Chondrocyte (in vitro differentiated cells): ENCODE results near the gene RNU6-8. TPM values are rescaled to one million over a fixed set of nuclear protein-coding genes. Genes with fewer than 3 reads are reported as not detected.

Experiments
- DNase-seq: peaks from one replicate; pipeline ENCODE4 v3.0.0; 2021; ENCODE audit warnings: mixed read lengths, low spot score
- H3K27ac Mint-ChIP-seq: one replicate; pipeline ENCODE4 v1.8.0; 2021; ENCODE audit warnings: mild to moderate bottlenecking, moderate library complexity, mixed read lengths; ENCODE audit not compliant: unreplicated experiment
- H3K27me3 Mint-ChIP-seq: 2 replicates; pipeline ENCODE4 v1.8.0; 2021; ENCODE audit warnings: low read depth, mixed read lengths
- H3K36me3 Mint-ChIP-seq: 2 replicates; pipeline ENCODE4 v1.8.0; 2021; ENCODE audit warnings: low read depth, mixed read lengths
- H3K4me1 Mint-ChIP-seq: 2 replicates; pipeline ENCODE4 v1.8.0; 2021; ENCODE audit warnings: low read depth, mild to moderate bottlenecking, mixed read lengths
- H3K4me3 Mint-ChIP-seq: one replicate; pipeline ENCODE4 v1.8.0; 2021; ENCODE audit warnings: mild to moderate bottlenecking, moderate library complexity, mixed read lengths; ENCODE audit not compliant: unreplicated experiment
- H3K9me3 Mint-ChIP-seq: 2 replicates; pipeline ENCODE4 v1.8.0; 2021; ENCODE audit warnings: low read depth, mixed read lengths
- CTCF ChIP-seq: fragments of 200-600 bp; sonication (generic); IDR thresholded peaks from 2 replicates; pipeline ENCODE4 v1.5.0; 2021; ENCODE audit warnings: antibody characterized with exemption, mild to moderate bottlenecking, moderate library complexity
- total RNA-seq: library from RNA; stranded (reverse); gene quantifications from 3 replicates; pipeline ENCODE4 v1.2.1, GENCODE V29; 2021

Gene RNU6-8
- total RNA-seq, 1 donor from 2014 or later = not detected

- Mint-ChIP-seq H3K9me3 (no peaks in the 10 kb centered on the region), H3K27me3 (no peaks in the 10 kb centered on the region), H3K4me1 (no peaks in the 10 kb centered on the region), H3K4me3 (no peak overlapping the region), H3K27ac (no peak overlapping the region), H3K36me3 (no peaks in the 10 kb centered on the region)
- no peak for DNase-seq
- no peak for TF ChIP-seq CTCF
These were observed 14.2 kb upstream of the RNU6-8 start for GRCh38 chr14:32217301-32217700.

GRCh38 chr14:32212833-32213232 lies 9.8 kb upstream of the RNU6-8 start:
- Mint-ChIP-seq H3K4me3 (no peak overlapping the region), H3K36me3 (no peaks in the 10 kb centered on the region), H3K27ac (no peak overlapping the region), H3K9me3 (no peaks in the 10 kb centered on the region), H3K4me1 (no peaks in the 10 kb centered on the region), H3K27me3 (no peaks in the 10 kb centered on the region)
- TF ChIP-seq CTCF = no peak
- DNase-seq = no peak

- no peak for DNase-seq
- no peaks in the 10 kb centered on the region for H3K4me1 Mint-ChIP-seq
- H3K36me3 Mint-ChIP-seq = no peaks in the 10 kb centered on the region
- no peak for TF ChIP-seq CTCF
- no peaks in the 10 kb centered on the region for H3K9me3 Mint-ChIP-seq
- no peak overlapping the region for H3K4me3 Mint-ChIP-seq
- no peak overlapping the region for H3K27ac Mint-ChIP-seq
- peaks cover 3% of the 10 kb centered on the region for H3K27me3 Mint-ChIP-seq
These were observed 8.0 kb upstream of the RNU6-8 start for GRCh38 chr14:32211068-32211404.

- Mint-ChIP-seq H3K27ac (no peak overlapping the region), H3K4me1 (peaks cover 1% of the 10 kb centered on the region), H3K4me3 (no peak overlapping the region), H3K27me3 (peaks cover 3% of the 10 kb centered on the region), H3K9me3 (no peaks in the 10 kb centered on the region), H3K36me3 (no peaks in the 10 kb centered on the region)
- no peak for DNase-seq
- no peak for TF ChIP-seq CTCF
These were observed 6.4 kb upstream of the RNU6-8 start for GRCh38 chr14:32209471-32209870.

- peaks cover 9% of the 10 kb centered on the region for H3K4me1 Mint-ChIP-seq
- no peaks in the 10 kb centered on the region for H3K9me3 Mint-ChIP-seq
- no peak for DNase-seq
- H3K36me3 Mint-ChIP-seq = no peaks in the 10 kb centered on the region
- no peak overlapping the region for H3K4me3 Mint-ChIP-seq
- H3K27me3 Mint-ChIP-seq = peaks cover 3% of the 10 kb centered on the region
- no peak overlapping the region for H3K27ac Mint-ChIP-seq
- no peak for TF ChIP-seq CTCF
These were observed 5.4 kb upstream of the RNU6-8 start for GRCh38 chr14:32208490-32208889.
